HepG2 (cell line): ENCODE data around the gene ZBTB48. TPM values are rescaled to one million over a fixed set of nuclear protein-coding genes. Genes with fewer than 3 reads are reported as not detected.

Experiments
- CBX2 ChIP-seq, 2 experiments: fragments of 200-600 bp in 1 of 2; sonication (generic); formaldehyde crosslinking in 1 of 2; IDR thresholded peaks; 2 replicates each; pipeline versions ENCODE4 v1.7.0 to v1.8.1; 2018 to 2022; ENCODE audit warnings: low read depth in 2 of 2, low read length in 1 of 2, mild to moderate bottlenecking in 1 of 2, missing genetic modification reagents in 1 of 2
- CTCF ChIP-seq: sonication (generic); formaldehyde crosslinking; IDR thresholded peaks from 2 replicates; pipeline ENCODE4 v1.5.0; 2020; ENCODE audit warnings: mild to moderate bottlenecking, missing genetic modification reagents, moderate library complexity
- ERF ChIP-seq: IDR thresholded peaks from 2 replicates; pipeline ENCODE4 v1.6.1; 2018; ENCODE audit warnings: missing biosample characterization, missing genetic modification reagents
- GRHL1 ChIP-seq: sonication (generic); formaldehyde crosslinking; conservative IDR thresholded peaks from 2 replicates; pipeline ENCODE4 v1.8.0; 2022; ENCODE audit warnings: missing genetic modification reagents
- IRF2 ChIP-seq: IDR thresholded peaks from 2 replicates; pipeline ENCODE4 v1.6.1; 2018; ENCODE audit warnings: missing genetic modification reagents, missing compliant biosample characterization
- KLF12 ChIP-seq: sonication (generic); formaldehyde crosslinking; IDR thresholded peaks from 2 replicates; pipeline ENCODE4 v1.4.0; 2020; ENCODE audit warnings: missing genetic modification reagents, borderline replicate concordance
- MEIS2 ChIP-seq: sonication (generic); formaldehyde crosslinking; IDR thresholded peaks from 2 replicates; pipeline ENCODE4 v1.9.0; 2021; ENCODE audit warnings: mild to moderate bottlenecking, missing genetic modification reagents
- RBM39 ChIP-seq: fragments of 200-400 bp; formaldehyde crosslinking; IDR thresholded peaks from one replicate; pipeline ENCODE4 v1.6.1; 2018; ENCODE audit warnings: antibody characterized with exemption, mild to moderate bottlenecking, low read depth, low read length; ENCODE audit not compliant: poor library complexity, severe bottlenecking
- WIZ ChIP-seq: sonication (generic); formaldehyde crosslinking; IDR thresholded peaks from 2 replicates; pipeline ENCODE4 v1.5.1; 2020; ENCODE audit warnings: mild to moderate bottlenecking, missing genetic modification reagents
- ZGPAT ChIP-seq: IDR thresholded peaks from 2 replicates; pipeline ENCODE4 v1.6.1; 2016; ENCODE audit warnings: mild to moderate bottlenecking
- ZHX1 ChIP-seq: sonication (generic); formaldehyde crosslinking; IDR thresholded peaks from 2 replicates; pipeline ENCODE4 v1.8.1; 2022; ENCODE audit warnings: low read depth, mild to moderate bottlenecking, missing genetic modification reagents
- ZNF234 ChIP-seq: sonication (generic); formaldehyde crosslinking; conservative IDR thresholded peaks from 2 replicates; pipeline ENCODE4 v1.5.1; 2020; ENCODE audit warnings: mild to moderate bottlenecking, missing genetic modification reagents
- ZNF317 ChIP-seq: sonication (generic); formaldehyde crosslinking; IDR thresholded peaks from 2 replicates; pipeline ENCODE4 v1.5.0; 2020; ENCODE audit warnings: mild to moderate bottlenecking, missing genetic modification reagents
- ZNF331 ChIP-seq: sonication (generic); formaldehyde crosslinking; IDR thresholded peaks from 2 replicates; pipeline ENCODE4 v1.4.0; 2020; ENCODE audit warnings: missing genetic modification reagents
- ZNF576 ChIP-seq: sonication (generic); formaldehyde crosslinking; IDR thresholded peaks from 2 replicates; pipeline ENCODE4 v1.4.0; 2020; ENCODE audit warnings: mild to moderate bottlenecking, missing genetic modification reagents
- ZNF710 ChIP-seq: sonication (generic); formaldehyde crosslinking; IDR thresholded peaks from 2 replicates; pipeline ENCODE4 v1.5.0; 2020; ENCODE audit warnings: mild to moderate bottlenecking, missing genetic modification reagents, borderline replicate concordance
- ZNF766 ChIP-seq: sonication (generic); formaldehyde crosslinking; IDR thresholded peaks from 2 replicates; pipeline ENCODE4 v1.5.0; 2020; ENCODE audit warnings: missing genetic modification reagents, borderline replicate concordance
- polyA plus RNA-seq, 8 experiments: library from polyadenylated mRNA; depleted of rRNA in 3 of 8; stranded (reverse) in 7 of 8; unstranded in 1 of 8; fragments of >200 nt; fragmentation: Illumina TruSeq in 4 of 8; extraction: Trizol in 4 of 8; gene quantifications; 2 replicates each; pipeline versions ENCODE4 v1.2.1 to v1.2.3, GENCODE V29; 2011 to 2016; ENCODE audit warnings: low read depth in 4 of 8, missing spikeins in 1 of 8, mixed read lengths in 1 of 8; ENCODE audit not compliant: insufficient read depth in 1 of 8
- total RNA-seq, 5 experiments: library from RNA; depleted of rRNA; stranded (reverse); fragments of >200 nt; fragmentation: Illumina TruSeq; extraction: Trizol; gene quantifications; 2 replicates each; pipeline ENCODE4 v1.2.3, GENCODE V29; 2016; ENCODE audit warnings: low read depth in 1 of 5

The ZBTB48 gene
- total and polyA plus RNA-seq, 2 of the 13 experiments (the other 11 are each of a cell fraction or from before 2014, with no cell fraction given) = 13.0 to 17.1 TPM

- no peak for TF ChIP-seq ERF (CRISPR knock-in tag)
- TF ChIP-seq ZNF331 (CRISPR knock-in tag) = peak; percentile 11; the same call in 1 of the 2 replicates
- peak; percentile 45; the same call in 1 of the 2 replicates for TF ChIP-seq ZNF317 (CRISPR knock-in tag)
- no peak for TF ChIP-seq WIZ (CRISPR knock-in tag)
- TF ChIP-seq MEIS2 (CRISPR knock-in tag) = 0 out of 2 replicates have a peak, but pooled peaks have one; percentile 24
- TF ChIP-seq IRF2 (CRISPR knock-in tag) = no peak
- peak; percentile 14; the same call in 1 of the 2 replicates for TF ChIP-seq CTCF (CRISPR knock-in tag)
- 0 out of 2 replicates have a peak, but pooled peaks have one; percentile 25 for TF ChIP-seq ZNF710 (CRISPR knock-in tag)
- TF ChIP-seq CBX2 (IDR thresholded peaks at IDR 0.05; ENCODE audit: low read depth, low read length) = no peak
- TF ChIP-seq CBX2 (CRISPR knock-in tag; IDR thresholded peaks at IDR 0.05; ENCODE audit: low read depth) = no peak
- peak; percentile 70 for TF ChIP-seq KLF12 (CRISPR knock-in tag)
- TF ChIP-seq ZHX1 (CRISPR knock-in tag) = peak; percentile 36; the same call in 1 of the 2 replicates
- TF ChIP-seq RBM39 = peak; percentile 6
- 0 out of 2 replicates have a peak, but pooled peaks have one; percentile 16 for TF ChIP-seq ZNF766 (CRISPR knock-in tag)
- TF ChIP-seq ZGPAT (CRISPR knock-in tag) = 0 out of 2 replicates have a peak, but pooled peaks have one; percentile 2
- no peak for TF ChIP-seq GRHL1 (CRISPR knock-in tag)
- TF ChIP-seq ZNF576 (CRISPR knock-in tag) = no peak
- TF ChIP-seq ZNF234 (CRISPR knock-in tag) = no peak
These were observed 33.0 kb downstream of the ZBTB48 start (continued) for GRCh38 chr1:6612641-6613360.
